ENCODE results near the gene INPP4A. TPM values are rescaled to one million over a fixed set of nuclear protein-coding genes. Genes with fewer than 3 reads are reported as not detected.

INPP4A gene
- total and polyA plus RNA-seq, 9 of the 15 experiments (the other 6 are each of a cell fraction or from before 2014, with no cell fraction given): 1.8 to 15.7 (median 8.3) TPM

GRCh38 chr2:98568161-98568956 lies 123.7 kb downstream of the INPP4A start:
- in situ Hi-C loops (cut with MboI) (no loop called here), intact Hi-C loops (cut with micrococcal nuclease) (no loop called here)
- ChIA-PET CTCF (ENCODE audit: low intra/inter-chr PET ratio) (no interaction called here), POLR2A (interaction anchor here (1.6 to 2.3 kb wide), 2 partner anchors 8 to 11 kb away, joined by 4 to 11 read pairs; no protein-coding TSS in a partner anchor)
- no peaks in the 10 kb centered on the region for H3K9me3 ChIP-seq (replicated peaks; ENCODE audit: control insufficient read depth, insufficient read depth, low read depth, low read length)
- H3K79me2 ChIP-seq (ENCODE audit: control insufficient read depth, insufficient read depth, low read length): no peaks in the 10 kb centered on the region
- H3K27ac ChIP-seq (ENCODE audit: extremely low read depth, low read depth, low read length): no peak overlapping the region
- FAIRE-seq (no peak), ATAC-seq (no peak), DNase-seq (ENCODE audit: extremely low read depth in 1 of 4, low spot score in 3 of 4) (no peak)
- no TSS peak for BruUV-seq (replicated peaks)
- no peaks in the 10 kb centered on the region for H3K9me1 ChIP-seq (ENCODE audit: control insufficient read depth, insufficient read depth, low read length)
- H3K4me1 ChIP-seq (replicated peaks in 1 of 2; ENCODE audit: control insufficient read depth in 2 of 2, insufficient read depth in 2 of 2, low read length in 2 of 2): no peaks in the 10 kb centered on the region
- 71% methylated on average over 9 of the region's 11 CpGs for WGBS (ENCODE audit: insufficient coverage, low coverage, missing lambda C conversion rate)
- no peak overlapping the region for H3K4me3 ChIP-seq
- no peak overlapping the region for H2AFZ ChIP-seq (ENCODE audit: low read depth, low read length)
- H3K9ac ChIP-seq (ENCODE audit: insufficient read depth in 1 of 2, low read depth in 2 of 2, low read length in 2 of 2): no peak overlapping the region
- peaks cover 40% of the 10 kb centered on the region; the same call in 2 of the 3 replicates for H3K36me3 ChIP-seq (ENCODE audit: control insufficient read depth, insufficient read depth, low read length)
- H3K27me3 ChIP-seq (ENCODE audit: control insufficient read depth in 2 of 2, insufficient read depth in 2 of 2, low read length in 2 of 2): no peaks in the 10 kb centered on the region
- H4K20me1 ChIP-seq (replicated peaks; ENCODE audit: control insufficient read depth, insufficient read depth, low read length): no peaks in the 10 kb centered on the region; the same call in 1 of the 2 replicates
- H3K4me2 ChIP-seq (ENCODE audit: insufficient read depth, low read length): no peak overlapping the region
- TF ChIP-seq COPS2 (conservative IDR thresholded peaks at IDR 0.05) (no peak), NFIX (CRISPR knock-in tag; IDR thresholded peaks at IDR 0.05; ENCODE audit: low read depth) (no peak), ZNF324 (CRISPR knock-in tag; IDR thresholded peaks at IDR 0.05) (no peak), SIN3A (IDR thresholded peaks at IDR 0.05; ENCODE audit: borderline replicate concordance in 2 of 2, control insufficient read depth in 1 of 2, low read depth in 2 of 2, low read length in 2 of 2) (no peak), ZNF589 (CRISPR knock-in tag; IDR thresholded peaks at IDR 0.05; ENCODE audit: low read depth) (no peak), HIVEP1 (CRISPR knock-in tag; IDR thresholded peaks at IDR 0.05) (no peak), ZNF274 (IDR thresholded peaks at IDR 0.05; ENCODE audit: borderline replicate concordance, low read depth, low read length) (no peak), KLF1 (tag; IDR thresholded peaks at IDR 0.05) (no peak), EWSR1 (IDR thresholded peaks at IDR 0.05; ENCODE audit: borderline replicate concordance, low read depth, partially characterized antibody) (no peak), TFE3 (CRISPR knock-in tag; IDR thresholded peaks at IDR 0.05) (no peak), HMG20B (CRISPR knock-in tag; IDR thresholded peaks at IDR 0.05) (no peak), NFE2 (IDR thresholded peaks at IDR 0.05; ENCODE audit: low read depth) (no peak), NR0B1 (IDR thresholded peaks at IDR 0.05; ENCODE audit: partially characterized antibody) (no peak), CBFA2T2 (conservative IDR thresholded peaks at IDR 0.05) (no peak), NEUROD1 (IDR thresholded peaks at IDR 0.05; ENCODE audit: borderline replicate concordance, low read depth, low read length, partially characterized antibody) (no peak), E2F4 (CRISPR knock-in tag; IDR thresholded peaks at IDR 0.05; ENCODE audit: low read depth) (no peak), ATF4 (CRISPR knock-in tag; IDR thresholded peaks at IDR 0.05) (no peak), PML (IDR thresholded peaks at IDR 0.05; ENCODE audit: low read length) (no peak)
